IMR-90 (cell line): ENCODE measurements around the gene RPS15. TPM values are rescaled to one million over a fixed set of nuclear protein-coding genes. Genes with fewer than 3 reads are reported as not detected.

Source experiments
- ATAC-seq: fragments of 200-7000 bp; cut with Tn5 transposase; 2 replicates; pipeline ENCODE4 v1.9.1; 2020; ENCODE audit warnings: low read depth, mild to moderate bottlenecking, moderate library complexity
- BruUV-seq: library from RNA; stranded (reverse); fragments of 400-500 nt; replicated peaks from 2 replicates; lab custom pipeline; 2021; lab: Mats Ljungman, UMichigan
- CTCF ChIA-PET: fragments of 300-600 bp; formaldehyde crosslinking; extraction: SDS; loops from one replicate; lab custom pipeline; 2021; ENCODE audit warnings: antibody characterized with exemption; lab: Yijun Ruan, JAX
- POLR2A ChIA-PET: fragments of 300-600 bp; sonication (Branson Sonifier 250); formaldehyde crosslinking; loops from one replicate; lab custom pipeline; 2022; ENCODE audit warnings: antibody characterized with exemption; ENCODE audit not compliant: unreplicated experiment; lab: Charles Lee
- DNase-seq: peaks from one replicate; pipeline ENCODE4 v3.0.0; 2013
- H2AFZ ChIP-seq: replicated peaks from 2 replicates; pipeline ENCODE3; 2013; ENCODE audit warnings: low read length, mild to moderate bottlenecking; ENCODE audit not compliant: poor library complexity
- H2AK5ac ChIP-seq: 2 replicates; pipeline ENCODE4 v1.6.1; 2013; ENCODE audit warnings: low read depth, low read length, inconsistent platforms
- H2AK9ac ChIP-seq: replicated peaks from 2 replicates; pipeline ENCODE3; 2013; ENCODE audit warnings: mild to moderate bottlenecking, low read depth, low read length, moderate library complexity; ENCODE audit not compliant: poor library complexity
- H2BK120ac ChIP-seq: 2 replicates; pipeline ENCODE4 v1.6.1; 2013; ENCODE audit warnings: low read depth, low read length, inconsistent platforms
- H2BK15ac ChIP-seq: 3 replicates; pipeline ENCODE4 v1.6.1; 2013; ENCODE audit warnings: low read depth, low read length, inconsistent platforms
- H2BK20ac ChIP-seq: 2 replicates; pipeline ENCODE4 v1.6.1; 2013; ENCODE audit warnings: low read depth, mild to moderate bottlenecking, inconsistent platforms, low read length, moderate library complexity
- H2BK5ac ChIP-seq: 2 replicates; pipeline ENCODE4 v1.6.1; 2013; ENCODE audit warnings: mild to moderate bottlenecking, low read depth, low read length, inconsistent platforms; ENCODE audit not compliant: poor library complexity, severe bottlenecking
- H3K14ac ChIP-seq: replicated peaks from 2 replicates; pipeline ENCODE4 v1.6.1; 2013; ENCODE audit warnings: low read depth, low read length, inconsistent platforms
- H3K18ac ChIP-seq: 2 replicates; pipeline ENCODE4 v1.6.1; 2013; ENCODE audit warnings: low read depth, low read length, control low read depth
- H3K23ac ChIP-seq: 2 replicates; pipeline ENCODE4 v1.6.1; 2013; ENCODE audit warnings: low read depth, low read length, inconsistent platforms
- H3K27ac ChIP-seq: 2 replicates; pipeline ENCODE4 v1.5.1; 2013; ENCODE audit warnings: mild to moderate bottlenecking, control low read depth, low read length; ENCODE audit not compliant: insufficient read depth
- H3K27me3 ChIP-seq: 2 replicates; pipeline ENCODE4 v1.6.1; 2013; ENCODE audit warnings: low read length; ENCODE audit not compliant: control insufficient read depth, insufficient read depth
- H3K36me3 ChIP-seq: 2 replicates; pipeline ENCODE4 v1.6.1; 2013; ENCODE audit warnings: low read length, mixed read lengths; ENCODE audit not compliant: control insufficient read depth, insufficient read depth
- H3K4ac ChIP-seq: 2 replicates; pipeline ENCODE4 v1.6.1; 2013; ENCODE audit warnings: low read depth, low read length, inconsistent platforms
- H3K4me1 ChIP-seq: 2 replicates; pipeline ENCODE4 v1.6.1; 2013; ENCODE audit warnings: low read length, mixed read lengths; ENCODE audit not compliant: control insufficient read depth, insufficient read depth
- H3K4me2 ChIP-seq: 2 replicates; pipeline ENCODE4 v1.6.1; 2013; ENCODE audit warnings: low read depth, mild to moderate bottlenecking, control low read depth, low read length, moderate library complexity
- H3K4me3 ChIP-seq: 2 replicates; pipeline ENCODE4 v1.5.1; 2013; ENCODE audit warnings: low read depth, mild to moderate bottlenecking, control low read depth, low read length, moderate library complexity; ENCODE audit not compliant: insufficient read depth
- H3K56ac ChIP-seq: 2 replicates; pipeline ENCODE4 v1.6.1; 2013; ENCODE audit warnings: low read length, inconsistent platforms; ENCODE audit not compliant: insufficient read depth; ENCODE audit errors: extremely low read depth
- H3K79me1 ChIP-seq, 2 experiments: 2 replicates each; pipeline ENCODE4 v1.6.1; 2013; ENCODE audit warnings: low read length in 2 of 2, inconsistent platforms in 1 of 2, low read depth in 1 of 2
- H3K9ac ChIP-seq: 2 replicates; pipeline ENCODE4 v1.6.1; 2013; ENCODE audit warnings: low read depth, low read length, control low read depth
- H3K9me1 ChIP-seq: 2 replicates; pipeline ENCODE4 v1.6.1; 2013; ENCODE audit warnings: low read length, inconsistent platforms; ENCODE audit not compliant: insufficient read depth
- H3K9me3 ChIP-seq: 2 replicates; pipeline ENCODE4 v1.6.1; 2013; ENCODE audit warnings: low read length; ENCODE audit not compliant: control insufficient read depth, insufficient read depth
- H4K20me1 ChIP-seq: 2 replicates; pipeline ENCODE4 v1.6.1; 2013; ENCODE audit warnings: low read length, inconsistent platforms; ENCODE audit not compliant: insufficient read depth
- H4K5ac ChIP-seq: 2 replicates; pipeline ENCODE4 v1.6.1; 2013; ENCODE audit warnings: mild to moderate bottlenecking, low read depth, low read length, control low read depth
- H4K8ac ChIP-seq, 2 experiments: 2 replicates each; pipeline ENCODE4 v1.6.1; 2013; ENCODE audit warnings: low read depth in 2 of 2, low read length in 2 of 2, control low read depth in 1 of 2, inconsistent platforms in 1 of 2
- H4K91ac ChIP-seq: 2 replicates; pipeline ENCODE4 v1.6.1; 2013; ENCODE audit warnings: low read depth, low read length, inconsistent platforms; ENCODE audit not compliant: insufficient read depth
- CHD1 ChIP-seq: IDR thresholded peaks from 2 replicates; pipeline ENCODE4 v1.6.1; 2012; ENCODE audit warnings: low read depth, low read length, improper control_type of control experiment
- MAFK ChIP-seq: IDR thresholded peaks from 2 replicates; pipeline ENCODE4 v1.6.1; 2012; ENCODE audit warnings: low read depth, low read length, improper control_type of control experiment
- SMC3 ChIP-seq: fragments of 150-350 bp; IDR thresholded peaks from 2 replicates; pipeline ENCODE4 v1.6.1; 2016; ENCODE audit warnings: low read depth, mild to moderate bottlenecking, antibody characterized with exemption, low read length, moderate library complexity
- USF2 ChIP-seq: fragments of 150-350 bp; IDR thresholded peaks from 2 replicates; pipeline ENCODE4 v1.6.1; 2017; ENCODE audit warnings: mild to moderate bottlenecking, antibody characterized with exemption, low read length, low read depth
- WGBS, 2 experiments: methylation state at CpG; one replicate each; pipeline versions ENCODE4 v1.1.5 to v1.1.7; 2013; ENCODE audit warnings: missing lambda C conversion rate in 2 of 2; ENCODE audit not compliant: insufficient read length in 1 of 2; ENCODE audit errors: extremely low coverage in 2 of 2; 5-methylcytosine and 5-hydroxymethylcytosine counted together
- dilution Hi-C: fragments of 300-500 bp; cut with HindIII; formaldehyde crosslinking; loops from one replicate; pipeline ENCODE4 v1.14.3; 2018; ENCODE audit warnings: low sequenced_read_pairs; ENCODE audit not compliant: unreplicated experiment
- in situ Hi-C: fragments of 300-500 bp; cut with MboI; formaldehyde crosslinking; loops from 3 replicates; pipeline ENCODE4 v1.14.3; 2019; ENCODE audit warnings: low sequenced_read_pairs, inconsistent platforms, mixed read lengths
- intact Hi-C: fragments of 100-400 bp; cut with micrococcal nuclease; formaldehyde crosslinking; loops from 2 replicates; pipeline ENCODE4 v1.10.0; 2022
- polyA plus RNA-seq, 3 experiments: library from polyadenylated mRNA; depleted of rRNA; stranded (reverse); fragments of >200 nt; gene quantifications; 2 replicates each; pipeline ENCODE4 v1.2.3, GENCODE V29; 2012; ENCODE audit warnings: low replicate concordance in 1 of 3
- total RNA-seq: library from RNA; depleted of rRNA; stranded (reverse); fragments of >200 nt; gene quantifications from 2 replicates; pipeline ENCODE4 v1.2.3, GENCODE V29; 2012

Gene RPS15
- total and polyA plus RNA-seq, 2 of the 4 experiments (the other 2 are of a cell fraction): 1,179 to 1,855 TPM

- Histone ChIP-seq H2BK5ac (no peak overlapping the region), H2AK9ac (peak overlapping the region; percentile 16), H3K4me2 (no peak overlapping the region), H3K4me1 (peaks cover 2% of the 10 kb centered on the region), H2BK20ac (no peak overlapping the region), H3K4ac (no peak overlapping the region), H3K27me3 (no peaks in the 10 kb centered on the region), H2BK15ac (no peak overlapping the region), H3K23ac (no peak overlapping the region), H3K56ac (no peak overlapping the region), H3K79me1 (peaks cover 0 to 4% of the 10 kb centered on the region in 2 experiments; a peak in 3 of 4 replicates), H4K8ac (no peak overlapping the region), H3K4me3 (no peak overlapping the region), H3K18ac (no peak overlapping the region), H2AK5ac (no peak overlapping the region), H2BK120ac (no peak overlapping the region), H4K5ac (no peak overlapping the region), H3K36me3 (peaks cover 17% of the 10 kb centered on the region), H3K9me3 (no peaks in the 10 kb centered on the region), H2AFZ (no peak overlapping the region), H3K9me1 (no peaks in the 10 kb centered on the region), H3K14ac (no peak overlapping the region), H4K20me1 (no peaks in the 10 kb centered on the region), H3K9ac (no peak overlapping the region), H4K91ac (no peak overlapping the region), H3K27ac (no peak overlapping the region)
- dilution Hi-C loops: no loop called here
- CTCF ChIA-PET: no interaction called here
- no TSS peak for BruUV-seq
- POLR2A ChIA-PET: no interaction called here
- 87% methylated on average over 11 of the region's 52 CpGs; no CpG with 5 or more reads in 1 of the 2 experiments for WGBS, 2 experiments
- DNase-seq (no peak), ATAC-seq (no peak)
- in situ Hi-C loops: no loop called here
- intact Hi-C loops: no loop called here
- TF ChIP-seq CHD1 (no peak), MAFK (no peak), SMC3 (no peak), USF2 (no peak)
These were observed 42.8 kb upstream of the RPS15 start for GRCh38 chr19:1395194-1396018.
